GM12891 (cell line): ENCODE data around the gene BTG1.

ENCODE experiments used
- PAX5 ChIP-seq: IDR thresholded peaks from 2 replicates; pipeline ENCODE4 v1.6.1; 2011; ENCODE audit warnings: low read length, moderate library complexity, mild to moderate bottlenecking; ENCODE audit not compliant: insufficient read depth, severe bottlenecking
- POLR2A ChIP-seq: IDR thresholded peaks from 2 replicates; pipeline ENCODE4 v1.6.1; 2011; ENCODE audit warnings: low read depth, low read length, control low read depth
- POLR2AphosphoS5 ChIP-seq: IDR thresholded peaks from 2 replicates; pipeline ENCODE4 v1.6.1; 2011; ENCODE audit warnings: low read depth, low read length, control low read depth
- POU2F2 ChIP-seq: IDR thresholded peaks from 2 replicates; pipeline ENCODE4 v1.6.1; 2011; ENCODE audit warnings: low read depth, mild to moderate bottlenecking, control low read depth, low read length, moderate library complexity
- SPI1 ChIP-seq: IDR thresholded peaks from 2 replicates; pipeline ENCODE4 v1.6.1; 2011; ENCODE audit warnings: low read depth, low read length, control low read depth
- TAF1 ChIP-seq: IDR thresholded peaks from 2 replicates; pipeline ENCODE4 v1.6.1; 2011; ENCODE audit warnings: low read depth, low read length, control low read depth

GRCh38 chr12:92145481-92145730, 240 bp downstream of the BTG1 start:
- no peak for TF ChIP-seq POLR2A
- TF ChIP-seq POLR2AphosphoS5, result no peak
- no peak for TF ChIP-seq POU2F2
- TF ChIP-seq PAX5, result no peak
- TF ChIP-seq TAF1, result no peak
- no peak for TF ChIP-seq SPI1
